Stimulated activated CD4-positive, alpha-beta T cell treated with anti-CD3 and anti-CD28 coated beads, Interleukin-4, amount 100 ng/mL, for 24 hours (primary cell): Measurements from ENCODE around the gene TMC3.

Source experiments
- DNase-seq: peaks from one replicate; pipeline ENCODE4 v3.0.0-alpha.2; 2020

TMC3 gene

GRCh38 chr15:81317642-81318017 is 56.4 kb downstream of the TMC3 start:
- no peak for DNase-seq

- no peak for DNase-seq
These were observed 57.7 kb downstream of the TMC3 start for GRCh38 chr15:81316267-81316666.

- no peak for DNase-seq
These were observed 58.4 kb downstream of the TMC3 start for GRCh38 chr15:81315452-81316175.

- no peak for DNase-seq
These were observed 59.6 kb downstream of the TMC3 start for GRCh38 chr15:81314378-81314777.

GRCh38 chr15:81313686-81314085 is 60.3 kb downstream of the TMC3 start:
- no peak for DNase-seq

GRCh38 chr15:81312790-81313543 is 61.0 kb downstream of the TMC3 start:
- no peak for DNase-seq

GRCh38 chr15:81311752-81312464 is 62.1 kb downstream of the TMC3 start:
- DNase-seq: no peak

- DNase-seq: no peak
These were observed 63.5 kb downstream of the TMC3 start for GRCh38 chr15:81310480-81310879.

GRCh38 chr15:81309647-81310450 is 64.2 kb downstream of the TMC3 start:
- DNase-seq: no peak

GRCh38 chr15:81308260-81308659 is 65.8 kb downstream of the TMC3 start:
- DNase-seq: no peak

GRCh38 chr15:81304226-81304625 is 69.8 kb downstream of the TMC3 start:
- no peak for DNase-seq

GRCh38 chr15:81303244-81304225 is 70.5 kb downstream of the TMC3 start:
- no peak for DNase-seq

- no peak for DNase-seq
These were observed 71.3 kb downstream of the TMC3 start for GRCh38 chr15:81302701-81303109.

- DNase-seq: peak; percentile 48
These were observed 72.1 kb downstream of the TMC3 start for GRCh38 chr15:81301815-81302399.

GRCh38 chr15:81301385-81301784 is 72.6 kb downstream of the TMC3 start:
- DNase-seq: no peak

- no peak for DNase-seq
These were observed 74.3 kb downstream of the TMC3 start for GRCh38 chr15:81299630-81300273.

GRCh38 chr15:81299156-81299555 is 74.9 kb downstream of the TMC3 start:
- DNase-seq: no peak

GRCh38 chr15:81298611-81299010 is 75.4 kb downstream of the TMC3 start:
- no peak for DNase-seq

- peak; percentile 33 for DNase-seq
These were observed 76.1 kb downstream of the TMC3 start for GRCh38 chr15:81297603-81298575.
